NCI-H524 (cell line): ENCODE results near the gene PARP8.
A peak's percentile ranks its signal among the peaks of the same experiment; 100 is the strongest.
"Not testable (repeated sequence)": the region's sequence is repeated elsewhere in the genome, so short reads cannot be mapped to it uniquely, and the experiment has no call there.

Experiments
- DNase-seq, 2 experiments: peaks; one replicate each; lab custom pipeline; 2025; lab: John Stamatoyannopoulos, UW

PARP8 gene

DNA sequence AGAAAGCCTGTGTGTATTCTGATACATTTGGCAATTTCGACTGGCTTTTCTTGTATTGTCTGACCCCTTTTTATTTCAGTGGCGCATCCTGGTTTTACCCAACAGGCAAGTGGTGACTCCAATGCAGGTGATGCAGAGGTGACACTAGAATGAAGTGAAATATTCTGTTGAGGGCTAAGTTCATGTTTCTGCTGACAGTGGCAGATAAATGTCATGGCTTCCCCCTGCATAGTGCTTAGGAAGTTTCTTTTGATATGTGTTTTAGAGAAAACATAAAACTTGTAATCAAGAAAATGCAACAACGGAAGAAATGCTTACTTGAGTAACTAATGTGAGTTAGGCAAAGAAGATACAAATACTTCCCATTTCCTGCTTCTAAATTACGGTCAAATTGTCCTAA lies 13.1 kb downstream of the PARP8 start:
- DNase-seq: not testable (repeated sequence)

DNA sequence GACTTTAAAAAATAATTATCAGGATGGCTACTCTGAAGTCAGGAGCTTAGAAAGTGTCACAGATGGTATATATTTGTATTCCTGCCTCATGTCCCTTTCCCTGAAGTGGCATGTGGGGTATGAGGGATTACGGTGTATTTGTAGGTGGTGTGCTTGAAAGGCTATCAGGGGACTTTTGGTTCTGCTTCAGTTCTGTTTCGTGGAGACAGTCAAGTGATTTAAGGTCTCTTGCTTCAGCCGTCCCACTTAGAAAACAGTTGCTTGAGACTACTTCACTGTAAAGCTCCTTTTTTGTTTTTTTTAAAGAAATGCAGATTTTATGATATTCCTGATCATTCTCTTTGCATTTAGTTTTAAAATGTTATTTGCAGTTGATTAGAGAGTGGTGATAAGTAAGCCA lies 18.3 kb downstream of the PARP8 start:
- peak; percentile 72 to 85 for DNase-seq

GRCh38 chr5:50687548-50687947 lies 21.1 kb downstream of the PARP8 start:
- DNase-seq: no peak

DNA sequence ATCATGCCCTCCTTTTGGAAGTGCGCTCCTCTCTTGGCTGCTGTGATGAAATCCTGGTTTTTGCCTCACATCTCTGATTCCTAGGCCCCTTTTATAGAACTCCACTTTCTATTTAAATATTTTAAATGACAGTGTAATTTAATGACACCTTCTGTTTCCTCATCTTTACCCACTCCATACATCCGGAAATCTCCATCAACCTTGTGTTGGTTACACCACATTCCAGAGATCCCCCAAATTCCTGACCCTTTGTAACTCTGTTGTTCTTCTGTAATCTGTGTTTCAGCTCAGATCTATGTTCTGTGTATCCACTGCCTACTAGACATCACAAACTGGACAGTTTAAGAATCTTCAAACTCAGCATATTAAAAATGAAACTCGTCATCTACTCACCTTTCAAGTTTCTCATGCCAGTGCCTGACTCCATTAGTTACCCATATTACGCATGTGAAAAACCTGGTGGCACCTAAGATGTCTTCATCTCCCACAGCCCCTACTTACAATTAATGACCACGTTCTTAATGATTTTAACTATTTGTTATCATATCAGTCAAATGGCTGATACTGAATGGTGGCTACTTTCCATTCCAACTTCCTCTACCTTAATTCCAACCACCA lies 25.1 kb downstream of the PARP8 start:
- DNase-seq: no peak

DNA sequence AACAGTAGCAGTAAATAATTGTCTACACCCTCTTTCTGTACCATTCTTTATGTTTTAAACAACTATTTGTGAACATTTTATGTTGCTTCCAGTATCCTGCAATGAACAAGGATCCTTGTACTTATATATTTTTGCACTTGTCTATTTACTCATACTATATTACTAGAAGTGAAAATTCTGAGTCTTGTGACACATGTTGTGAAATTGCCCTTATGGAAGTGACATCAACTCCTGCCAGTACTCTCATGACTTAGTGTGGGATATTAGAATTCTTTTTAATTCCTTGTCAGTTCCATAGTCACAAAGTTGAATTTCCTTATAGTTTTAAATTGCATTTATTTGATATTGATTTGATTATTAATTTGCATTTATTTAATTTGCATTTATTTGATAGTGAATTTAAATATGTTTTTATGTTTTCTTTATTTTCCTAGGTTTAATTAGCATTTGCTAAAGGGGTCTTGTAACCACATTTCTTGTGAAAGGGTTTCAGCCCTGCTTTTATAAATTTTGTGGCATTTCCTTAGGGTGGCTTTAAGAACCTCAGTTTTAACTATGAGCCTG lies 27.7 kb downstream of the PARP8 start:
- DNase-seq: no peak

- not testable (repeated sequence) for DNase-seq
These were observed 28.2 kb downstream of the PARP8 start for GRCh38 chr5:50694626-50695025.

DNA sequence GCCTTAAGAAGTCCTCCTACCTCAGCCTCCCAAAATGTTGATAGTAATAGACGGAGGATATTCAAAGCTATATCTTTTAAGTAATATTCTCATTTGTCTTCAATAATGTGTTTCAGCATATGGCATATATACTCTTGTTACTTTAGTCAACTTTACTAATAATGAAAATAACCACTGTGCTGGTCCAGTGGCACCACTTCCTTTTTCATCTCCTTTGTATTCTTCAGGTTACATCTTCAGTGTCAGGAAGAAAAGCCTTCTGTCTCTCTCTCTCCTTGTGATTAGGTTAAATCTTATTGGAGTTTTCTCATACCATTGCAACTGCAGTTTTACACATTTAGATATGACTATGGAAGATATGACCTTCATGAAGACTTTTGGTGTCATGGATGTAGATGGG lies 31.3 kb downstream of the PARP8 start:
- no peak for DNase-seq

DNA sequence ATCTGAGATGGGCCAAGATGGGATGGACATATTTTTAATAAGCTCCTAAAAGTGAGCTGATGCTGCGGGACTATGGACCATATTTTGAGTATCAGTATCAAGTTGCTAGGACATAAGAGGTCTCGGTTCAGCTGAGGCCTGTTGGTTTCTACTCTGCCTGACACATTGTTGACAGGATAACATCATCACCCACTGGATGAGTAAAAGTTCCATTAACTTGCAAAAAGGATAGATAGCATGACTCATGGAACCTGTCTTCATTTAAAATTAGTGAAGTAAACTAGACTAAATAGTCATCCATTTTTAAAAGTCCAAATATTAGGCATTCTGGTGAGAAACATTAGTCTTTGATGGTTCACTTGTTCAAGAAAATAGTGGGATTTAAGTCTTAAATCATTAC lies 33.3 kb downstream of the PARP8 start:
- DNase-seq: no peak

- peak; percentile 72 to 92 for DNase-seq
These were observed 34.3 kb downstream of the PARP8 start for GRCh38 chr5:50700706-50701105.

DNA sequence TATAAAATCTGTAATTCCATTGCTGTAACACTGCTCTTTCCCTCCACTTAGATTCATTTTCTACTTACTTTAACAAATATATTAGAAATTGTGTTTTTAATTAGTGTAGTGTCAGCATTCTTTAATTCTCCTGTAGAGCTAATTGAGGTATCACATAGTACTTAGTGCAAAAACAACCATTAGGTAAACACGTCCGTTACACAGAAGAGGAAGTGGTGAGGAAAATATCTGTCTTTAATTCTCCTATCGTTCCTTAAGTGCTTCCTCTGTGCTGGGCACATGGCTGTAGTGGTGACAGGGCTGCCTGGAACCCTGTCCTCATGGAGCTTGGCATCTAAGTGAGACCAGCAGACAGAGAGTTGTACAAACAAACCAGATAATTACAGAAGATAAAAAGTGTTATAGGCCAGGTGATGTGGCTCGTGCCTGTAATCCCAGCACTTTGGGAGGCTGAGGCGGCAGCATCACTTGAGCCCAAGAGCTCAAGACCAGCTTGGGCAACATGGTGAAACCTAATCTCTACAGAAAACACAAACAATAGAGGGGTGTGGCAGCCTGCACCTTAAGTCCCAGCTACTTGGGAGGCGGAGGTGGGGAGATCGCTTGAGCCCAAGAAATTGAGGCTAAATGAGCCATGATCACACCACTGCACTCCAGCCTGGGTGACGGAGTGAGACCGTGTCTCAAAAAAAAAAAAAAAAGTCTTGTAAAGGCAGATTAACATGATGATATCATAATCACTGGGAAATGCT lies 36.4 kb downstream of the PARP8 start:
- DNase-seq: no peak

DNA sequence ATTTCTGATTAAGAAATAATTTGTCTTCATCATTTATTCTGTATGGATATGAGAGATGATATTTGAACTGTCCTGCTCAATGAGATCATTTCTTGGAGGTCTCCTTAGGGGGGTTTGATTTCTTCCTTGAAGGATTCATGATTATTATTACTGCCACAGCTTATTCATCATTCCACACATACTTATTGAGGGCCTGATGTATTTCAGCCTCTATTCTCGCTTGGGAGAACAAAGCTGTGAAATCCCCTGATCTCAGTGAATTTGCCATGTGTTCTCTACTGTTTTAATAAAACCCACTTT lies 36.9 kb downstream of the PARP8 start:
- no peak for DNase-seq

GRCh38 chr5:50704730-50705129 lies 38.3 kb downstream of the PARP8 start:
- DNase-seq: no peak

GRCh38 chr5:50709471-50709870 lies 43.0 kb downstream of the PARP8 start:
- DNase-seq: no peak

DNA sequence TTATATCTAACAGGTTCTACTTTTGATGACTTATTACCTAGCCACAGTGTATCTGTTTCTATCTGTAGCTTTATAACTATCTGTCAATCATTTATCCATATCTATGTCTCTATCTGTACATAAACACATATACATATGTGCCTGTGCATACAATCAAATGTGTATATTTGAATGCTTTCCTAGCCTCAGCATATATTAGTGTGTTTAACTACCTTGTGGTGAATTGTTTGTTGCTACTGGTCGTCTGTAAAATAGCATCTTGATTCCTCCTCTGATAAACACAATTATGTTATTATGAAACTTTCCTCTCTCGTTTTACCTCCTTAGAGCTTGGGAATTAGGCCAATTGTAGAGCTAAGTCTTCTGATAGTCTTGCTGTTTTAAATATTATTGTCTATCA lies 44.4 kb downstream of the PARP8 start:
- DNase-seq: no peak

DNA sequence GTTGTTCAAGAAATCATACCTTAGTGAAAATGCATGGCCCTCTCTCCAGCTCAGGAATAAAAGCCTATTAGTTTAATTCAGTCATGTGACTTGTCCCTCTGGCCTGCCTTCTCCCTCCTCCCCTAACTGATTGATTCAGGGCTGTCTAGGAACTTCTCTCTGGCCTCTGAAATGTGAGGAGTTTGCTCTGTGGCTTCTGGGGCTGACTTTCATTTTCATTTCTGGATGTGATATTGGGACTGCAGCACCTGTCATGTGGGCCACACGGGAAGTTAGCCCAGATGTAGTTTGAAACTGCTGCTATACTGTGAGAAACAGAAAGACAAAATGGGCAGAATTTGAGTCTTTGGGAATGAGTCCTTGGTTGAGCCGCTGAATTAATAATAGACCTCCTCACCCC lies 44.8 kb downstream of the PARP8 start:
- DNase-seq: peak in 1 of 2 experiments; percentile 12

- no peak for DNase-seq
These were observed 46.0 kb downstream of the PARP8 start for GRCh38 chr5:50712479-50712878.

DNA sequence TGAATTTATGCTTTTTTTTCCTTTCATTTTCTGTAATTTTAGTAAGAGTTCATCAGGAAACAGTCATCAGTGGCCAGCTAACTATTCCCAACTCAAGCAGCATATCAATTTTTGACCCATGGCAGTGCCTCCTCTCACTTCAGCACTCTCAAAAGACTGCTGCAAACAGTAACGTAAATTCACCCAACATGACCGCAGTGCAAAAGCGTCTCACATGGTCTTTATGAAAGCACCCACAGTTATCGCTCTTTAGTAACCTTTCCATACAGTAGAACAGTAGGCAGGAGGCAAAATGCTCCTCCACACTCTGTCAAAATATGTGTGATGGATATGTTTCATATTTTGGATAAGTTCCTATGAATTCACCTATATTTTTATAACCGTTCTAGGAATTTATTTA lies 48.6 kb downstream of the PARP8 start:
- no peak for DNase-seq

- DNase-seq: no peak
These were observed 49.7 kb downstream of the PARP8 start for GRCh38 chr5:50716134-50716533.

- DNase-seq: no peak
These were observed 51.2 kb downstream of the PARP8 start for GRCh38 chr5:50717651-50718050.

GRCh38 chr5:50720061-50720710 lies 53.7 kb downstream of the PARP8 start:
- no peak for DNase-seq

GRCh38 chr5:50722223-50722622 lies 55.8 kb downstream of the PARP8 start:
- DNase-seq: no peak

GRCh38 chr5:50724262-50724661 lies 57.8 kb downstream of the PARP8 start:
- no peak for DNase-seq

DNA sequence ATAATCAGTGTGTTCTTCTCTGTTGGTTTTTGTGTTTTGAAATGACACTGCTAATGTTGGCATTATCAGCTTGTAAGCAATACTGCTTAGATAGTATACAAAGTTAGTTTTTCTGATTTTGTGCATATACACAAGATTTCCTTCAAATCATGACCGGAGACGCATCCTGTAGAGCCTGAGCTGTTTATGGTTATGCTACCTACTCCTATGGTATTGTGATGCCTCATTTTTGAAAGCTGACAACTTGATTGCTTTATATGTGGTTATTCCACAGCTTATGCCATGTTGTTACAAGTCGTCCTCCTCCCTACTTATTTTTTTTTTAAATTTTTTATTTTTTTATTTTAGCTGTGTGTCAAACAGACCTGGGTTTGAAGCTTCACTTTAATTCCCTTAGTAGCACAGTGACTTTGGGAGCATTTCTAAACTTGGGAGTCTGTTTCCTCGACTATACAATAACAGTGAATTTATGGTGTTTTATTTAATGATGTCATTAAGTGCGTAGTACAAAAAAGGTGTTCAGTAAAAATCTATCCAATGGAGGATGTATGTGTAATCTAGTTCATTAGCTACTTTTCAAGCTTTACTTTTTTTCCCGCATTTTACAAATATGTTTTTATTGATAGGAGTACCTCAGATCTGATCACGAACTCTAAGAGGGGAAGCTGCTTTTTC lies 59.5 kb downstream of the PARP8 start:
- DNase-seq: no peak
